K562 (cell line): ENCODE measurements around the gene KDM4C.

ENCODE experiments used
- EP300 ChIP-seq: IDR thresholded peaks from 2 replicates; pipeline ENCODE4 v1.6.1; 2012; ENCODE audit warnings: low read length, improper control_type of control experiment
- HDAC6 ChIP-seq: IDR thresholded peaks from 2 replicates; pipeline ENCODE4 v1.6.1; 2012; ENCODE audit warnings: low read depth, mild to moderate bottlenecking, control low read depth, inconsistent platforms, low read length, moderate library complexity
- SMC3 ChIP-seq: conservative IDR thresholded peaks from 2 replicates; pipeline ENCODE4 v1.6.1; 2011; ENCODE audit warnings: low read depth, low read length, improper control_type of control experiment; ENCODE audit not compliant: insufficient read depth
- ZNF184 ChIP-seq: sonication (generic); formaldehyde crosslinking; IDR thresholded peaks from 2 replicates; pipeline ENCODE4 v1.5.0; 2020; ENCODE audit warnings: missing genetic modification reagents

DNA sequence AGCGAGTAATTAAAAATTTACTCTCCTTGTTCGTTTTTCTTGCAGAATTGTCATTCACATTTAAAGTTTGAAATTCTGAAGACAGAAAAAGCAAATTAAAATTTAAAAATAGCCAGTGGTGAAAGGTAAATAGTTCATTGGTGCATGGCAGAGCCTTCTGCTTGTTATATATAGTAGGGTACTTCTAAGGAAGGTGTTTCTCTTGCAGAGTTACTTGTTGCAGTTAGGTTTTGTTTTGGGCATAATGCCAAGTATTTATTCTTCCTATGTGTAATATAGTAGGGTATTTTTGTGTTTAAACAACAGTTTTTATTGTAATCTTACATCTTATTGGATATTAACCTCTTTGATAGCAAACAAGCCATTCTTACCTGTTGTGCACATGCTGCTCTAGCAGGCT lies 179.4 kb downstream of the KDM4C start:
- no peak for TF ChIP-seq EP300
- TF ChIP-seq HDAC6 = no peak
- TF ChIP-seq ZNF184 (CRISPR knock-in tag) = no peak
- TF ChIP-seq SMC3 = no peak
